ENCODE results near the gene PRKCB.

DNA sequence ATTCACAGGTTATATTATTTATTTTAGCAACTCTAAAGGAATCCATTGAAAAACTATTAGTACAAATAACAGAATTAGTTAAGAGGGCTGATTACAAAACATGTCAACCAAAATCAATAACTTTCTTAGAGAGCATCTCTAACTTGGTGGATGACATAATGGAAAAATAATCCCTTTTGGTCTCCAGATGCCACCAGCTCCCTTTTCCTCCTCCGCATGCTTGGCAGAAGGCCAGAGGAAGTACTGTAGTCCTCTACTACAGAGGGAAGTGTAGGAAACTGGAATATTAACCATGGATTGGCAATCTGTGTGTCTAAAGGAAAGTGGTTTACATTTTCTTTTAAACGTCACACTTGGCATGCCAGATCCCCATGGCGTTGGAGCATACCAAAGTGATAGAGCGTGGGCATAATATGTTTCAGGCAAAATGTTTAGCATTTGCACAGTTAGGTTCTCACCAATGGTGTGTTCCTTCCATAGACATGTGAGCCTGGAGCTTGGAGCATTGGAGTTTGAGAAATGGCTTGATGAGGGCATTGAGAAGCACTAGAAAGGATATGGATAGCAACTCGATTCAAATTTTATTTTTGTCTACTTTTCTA is 106.3 kb downstream of the PRKCB start:
- no peak for TF ChIP-seq POLR2A (IDR thresholded peaks at IDR 0.05)
- no peak for TF ChIP-seq CTCF (IDR thresholded peaks at IDR 0.05)
- no peak for TF ChIP-seq POLR2AphosphoS5 (IDR thresholded peaks at IDR 0.05)
- no peak for TF ChIP-seq EP300 (IDR thresholded peaks at IDR 0.05)

Data from gastroesophageal sphincter (tissue), 3 donors.